H1 (cell line): ENCODE data around the gene STAG1.

Experiments
- CTCF ChIP-seq, 3 experiments: IDR thresholded peaks; 1 replicate in 2 of 3; 2 replicates in 1 of 3; pipeline versions ENCODE4 v1.5.1 to v1.6.1; 2011; ENCODE audit warnings: low read length in 3 of 3, mild to moderate bottlenecking in 3 of 3, inconsistent platforms in 2 of 3, low read depth in 1 of 3, moderate library complexity in 1 of 3; ENCODE audit not compliant: insufficient read depth in 1 of 3; ENCODE audit errors: control extremely low read depth in 1 of 3
- EGR1 ChIP-seq: IDR thresholded peaks from 2 replicates; pipeline ENCODE4 v1.6.1; 2011; ENCODE audit warnings: low read depth, low read length, borderline replicate concordance
- SP1 ChIP-seq: IDR thresholded peaks from 2 replicates; pipeline ENCODE4 v1.6.1; 2011; ENCODE audit warnings: low read depth, low read length

GRCh38 chr3:136409549-136409948 is 342.6 kb downstream of the STAG1 start:
- no peak for TF ChIP-seq CTCF (IDR thresholded peaks at IDR 0.05; ENCODE audit: control extremely low read depth in 1 of 3, insufficient read depth in 1 of 3, low read depth in 1 of 3, low read length in 3 of 3)
- no peak for TF ChIP-seq EGR1
- TF ChIP-seq SP1 = no peak
